SU-DHL-6 (cell line): ENCODE measurements around the gene IQCF6.

Experiments
- CTCF ChIP-seq: fragments of 200-600 bp; sonication (generic); IDR thresholded peaks from one replicate; pipeline ENCODE4 v1.5.1; 2017; ENCODE audit warnings: antibody characterized with exemption, mild to moderate bottlenecking, low read length, moderate library complexity; ENCODE audit not compliant: insufficient read depth, poor library complexity, severe bottlenecking
- EZH2phosphoT487 ChIP-seq: fragments of 200-600 bp; sonication (generic), shearing (Covaris generic); conservative IDR thresholded peaks from 2 replicates; pipeline ENCODE4 v1.6.1; 2018; ENCODE audit warnings: mild to moderate bottlenecking, antibody characterized with exemption, low read length, moderate library complexity, mixed read lengths

GRCh38 chr3:51747840-51748239 is 31.2 kb downstream of the IQCF6 start:
- TF ChIP-seq CTCF (no peak), EZH2phosphoT487 (no peak)
